Nephron progenitor cell (in vitro differentiated cells): Measurements from ENCODE around the gene TEKT3.

ENCODE experiments used
- DNase-seq: peaks from one replicate; pipeline ENCODE4 v3.0.0; 2021
- H3K27ac Mint-ChIP-seq: 2 replicates; pipeline ENCODE4 v1.8.0; 2021; ENCODE audit warnings: mild to moderate bottlenecking, moderate library complexity, mixed read lengths
- H3K27me3 Mint-ChIP-seq: 2 replicates; pipeline ENCODE4 v1.8.0; 2021; ENCODE audit warnings: mild to moderate bottlenecking, low read depth, mixed read lengths; ENCODE audit not compliant: poor library complexity
- H3K36me3 Mint-ChIP-seq: 2 replicates; pipeline ENCODE4 v1.8.0; 2021; ENCODE audit warnings: low read depth, mixed read lengths
- H3K4me1 Mint-ChIP-seq: 2 replicates; pipeline ENCODE4 v1.8.0; 2021; ENCODE audit warnings: mixed read lengths
- H3K4me3 Mint-ChIP-seq: 2 replicates; pipeline ENCODE4 v1.8.0; 2021; ENCODE audit warnings: mild to moderate bottlenecking, moderate library complexity, mixed read lengths
- H3K9me3 Mint-ChIP-seq: 2 replicates; pipeline ENCODE4 v1.8.0; 2021; ENCODE audit warnings: mild to moderate bottlenecking, moderate library complexity, mixed read lengths
- CTCF ChIP-seq: fragments of 200-600 bp; sonication (generic); IDR thresholded peaks from 2 replicates; pipeline ENCODE4 v1.5.0; 2021; ENCODE audit warnings: antibody characterized with exemption

Gene TEKT3

GRCh38 chr17:15382914-15383313 lies 41.5 kb upstream of the TEKT3 start:
- peaks cover 57% of the 10 kb centered on the region for H3K27me3 Mint-ChIP-seq
- DNase-seq = no peak
- H3K27ac Mint-ChIP-seq = no peak overlapping the region

GRCh38 chr17:15381707-15382106 lies 40.3 kb upstream of the TEKT3 start:
- H3K4me1 Mint-ChIP-seq = peaks cover 17% of the 10 kb centered on the region
- no peak overlapping the region for H3K27ac Mint-ChIP-seq
- peaks cover 53% of the 10 kb centered on the region for H3K27me3 Mint-ChIP-seq
- no peaks in the 10 kb centered on the region for H3K36me3 Mint-ChIP-seq
- H3K4me3 Mint-ChIP-seq = no peak overlapping the region
- no peak for DNase-seq
- TF ChIP-seq CTCF = no peak
- peaks cover 12% of the 10 kb centered on the region for H3K9me3 Mint-ChIP-seq

More at GRCh38 chr17:15382914-15383313, 41.5 kb upstream of the TEKT3 start:
- Mint-ChIP-seq H3K9me3 (peaks cover 9% of the 10 kb centered on the region), H3K4me1 (peaks cover 9% of the 10 kb centered on the region), H3K36me3 (no peaks in the 10 kb centered on the region), H3K4me3 (no peak overlapping the region)
- no peak for TF ChIP-seq CTCF

GRCh38 chr17:15380446-15380845 lies 39.0 kb upstream of the TEKT3 start:
- Mint-ChIP-seq H3K4me3 (no peak overlapping the region), H3K36me3 (no peaks in the 10 kb centered on the region), H3K4me1 (peaks cover 17% of the 10 kb centered on the region), H3K27ac (no peak overlapping the region), H3K27me3 (peaks cover 44% of the 10 kb centered on the region), H3K9me3 (peaks cover 8% of the 10 kb centered on the region)
- no peak for TF ChIP-seq CTCF
- no peak for DNase-seq

- peaks cover 49% of the 10 kb centered on the region for H3K27me3 Mint-ChIP-seq
- no peaks in the 10 kb centered on the region for H3K36me3 Mint-ChIP-seq
- no peak for DNase-seq
- H3K27ac Mint-ChIP-seq = no peak overlapping the region
- peaks cover 17% of the 10 kb centered on the region for H3K4me1 Mint-ChIP-seq
- no peak for TF ChIP-seq CTCF
- H3K9me3 Mint-ChIP-seq = peaks cover 8% of the 10 kb centered on the region
- no peak overlapping the region for H3K4me3 Mint-ChIP-seq
Measured at GRCh38 chr17:15379659-15380058, 38.3 kb upstream of the TEKT3 start.

- Mint-ChIP-seq H3K4me1 (peaks cover 12% of the 10 kb centered on the region), H3K36me3 (no peaks in the 10 kb centered on the region), H3K27me3 (peaks cover 43% of the 10 kb centered on the region), H3K27ac (no peak overlapping the region), H3K4me3 (no peak overlapping the region), H3K9me3 (peaks cover 8% of the 10 kb centered on the region)
- TF ChIP-seq CTCF = no peak
- DNase-seq = no peak
Measured at GRCh38 chr17:15378243-15378642, 36.8 kb upstream of the TEKT3 start.

- H3K27ac Mint-ChIP-seq = no peak overlapping the region
- DNase-seq = peak; percentile 2
- peaks cover 12% of the 10 kb centered on the region for H3K4me1 Mint-ChIP-seq
- H3K4me3 Mint-ChIP-seq = no peak overlapping the region
- TF ChIP-seq CTCF = no peak
- peaks cover 8% of the 10 kb centered on the region for H3K9me3 Mint-ChIP-seq
- no peaks in the 10 kb centered on the region for H3K36me3 Mint-ChIP-seq
- H3K27me3 Mint-ChIP-seq = peaks cover 37% of the 10 kb centered on the region
Measured at GRCh38 chr17:15377616-15378015, 36.2 kb upstream of the TEKT3 start.
